NT2/D1 (cell line): Measurements from ENCODE around the gene ZBTB39.
"Not testable (repeated sequence)": the region's sequence is repeated elsewhere in the genome, so short reads cannot be mapped to it uniquely, and the experiment has no call there.

Source experiments
- DNase-seq: peaks from one replicate; pipeline ENCODE4 v3.0.0-alpha.2; 2011; ENCODE audit warnings: low read depth, low spot score
- H3K27me3 ChIP-seq: 2 replicates; pipeline ENCODE4 v1.6.0; 2011; ENCODE audit warnings: mild to moderate bottlenecking; ENCODE audit not compliant: insufficient read length, insufficient read depth
- H3K36me3 ChIP-seq: 2 replicates; pipeline ENCODE4 v1.6.1; 2011; ENCODE audit warnings: mild to moderate bottlenecking, low read length, mixed read lengths; ENCODE audit not compliant: insufficient read depth, insufficient read length
- H3K4me1 ChIP-seq: 2 replicates; pipeline ENCODE4 v1.5.1; 2011; ENCODE audit not compliant: insufficient read depth, insufficient read length
- H3K4me3 ChIP-seq: 2 replicates; pipeline ENCODE4 v1.5.1; 2011; ENCODE audit warnings: low read depth; ENCODE audit not compliant: insufficient read length
- H3K9ac ChIP-seq: 2 replicates; pipeline ENCODE4 v1.6.0; 2011; ENCODE audit warnings: low read depth; ENCODE audit not compliant: insufficient read length
- H3K9me3 ChIP-seq: 2 replicates; pipeline ENCODE4 v1.5.1; 2011; ENCODE audit warnings: mild to moderate bottlenecking, low read length; ENCODE audit not compliant: insufficient read depth
- SUZ12 ChIP-seq: IDR thresholded peaks from 2 replicates; pipeline ENCODE4 v1.6.1; 2011; ENCODE audit not compliant: insufficient read length, insufficient read depth; ENCODE audit errors: extremely low read depth
- YY1 ChIP-seq: IDR thresholded peaks from 2 replicates; pipeline ENCODE4 v1.6.1; 2011; ENCODE audit not compliant: insufficient read length, insufficient read depth
- ZNF274 ChIP-seq: IDR thresholded peaks from 2 replicates; pipeline ENCODE4 v1.6.1; 2011; ENCODE audit warnings: mild to moderate bottlenecking, low read depth, low read length

The ZBTB39 gene

GRCh38 chr12:56983386-56983785 is 23.0 kb downstream of the ZBTB39 start:
- no peaks in the 10 kb centered on the region for H3K9me3 ChIP-seq
- TF ChIP-seq SUZ12 (no peak), ZNF274 (no peak), YY1 (no peak)
- no peaks in the 10 kb centered on the region for H3K4me1 ChIP-seq
- H3K36me3 ChIP-seq: no peaks in the 10 kb centered on the region
- no peak overlapping the region for H3K4me3 ChIP-seq
- H3K27me3 ChIP-seq: no peaks in the 10 kb centered on the region
- no peak overlapping the region for H3K9ac ChIP-seq
- no peak for DNase-seq

GRCh38 chr12:56982578-56983236 is 23.6 kb downstream of the ZBTB39 start:
- not testable (repeated sequence) for H3K27me3 ChIP-seq

GRCh38 chr12:56980941-56981530 is 25.3 kb downstream of the ZBTB39 start:
- H3K4me1 ChIP-seq: no peaks in the 10 kb centered on the region
- no peak overlapping the region for H3K9ac ChIP-seq
- DNase-seq: no peak
- no peaks in the 10 kb centered on the region for H3K27me3 ChIP-seq
- H3K4me3 ChIP-seq: no peak overlapping the region
- H3K36me3 ChIP-seq: no peaks in the 10 kb centered on the region
- TF ChIP-seq SUZ12: no peak
- no peak for TF ChIP-seq ZNF274
- no peaks in the 10 kb centered on the region for H3K9me3 ChIP-seq

More at GRCh38 chr12:56982578-56983236, 23.6 kb downstream of the ZBTB39 start:
- H3K9me3 ChIP-seq, H3K4me3 ChIP-seq, H3K9ac ChIP-seq, H3K36me3 ChIP-seq, H3K4me1 ChIP-seq, DNase-seq: not testable (repeated sequence)

GRCh38 chr12:56980268-56980667 is 26.1 kb downstream of the ZBTB39 start:
- no peaks in the 10 kb centered on the region for H3K9me3 ChIP-seq
- H3K36me3 ChIP-seq: no peaks in the 10 kb centered on the region
- H3K27me3 ChIP-seq: no peaks in the 10 kb centered on the region
- TF ChIP-seq SUZ12 (no peak), ZNF274 (no peak), YY1 (no peak)
- H3K4me3 ChIP-seq: no peak overlapping the region
- no peak overlapping the region for H3K9ac ChIP-seq
- no peak for DNase-seq
- no peaks in the 10 kb centered on the region for H3K4me1 ChIP-seq

- Histone ChIP-seq H3K36me3 (no peaks in the 10 kb centered on the region), H3K4me3 (no peak overlapping the region), H3K9me3 (no peaks in the 10 kb centered on the region), H3K27me3 (no peaks in the 10 kb centered on the region), H3K4me1 (no peaks in the 10 kb centered on the region), H3K9ac (no peak overlapping the region)
- DNase-seq: no peak
- TF ChIP-seq ZNF274: no peak
Measured at GRCh38 chr12:56979628-56980027, 26.7 kb downstream of the ZBTB39 start.

GRCh38 chr12:56978397-56979138 is 27.8 kb downstream of the ZBTB39 start:
- TF ChIP-seq YY1 (no peak), ZNF274 (no peak), SUZ12 (no peak)
- Histone ChIP-seq H3K9ac (no peak overlapping the region), H3K27me3 (no peaks in the 10 kb centered on the region), H3K36me3 (no peaks in the 10 kb centered on the region), H3K9me3 (no peaks in the 10 kb centered on the region), H3K4me3 (no peak overlapping the region), H3K4me1 (no peaks in the 10 kb centered on the region)
- no peak for DNase-seq

- H3K9ac ChIP-seq, H3K36me3 ChIP-seq, H3K27me3 ChIP-seq, H3K9me3 ChIP-seq, H3K4me3 ChIP-seq, H3K4me1 ChIP-seq, DNase-seq: not testable (repeated sequence)
Measured at GRCh38 chr12:56977361-56977760, 29.0 kb downstream of the ZBTB39 start.

GRCh38 chr12:56974224-56974623 is 32.1 kb downstream of the ZBTB39 start:
- not testable (repeated sequence) for H3K9ac ChIP-seq, H3K4me3 ChIP-seq, H3K36me3 ChIP-seq, H3K27me3 ChIP-seq, H3K9me3 ChIP-seq, DNase-seq, H3K4me1 ChIP-seq

- not testable (repeated sequence) for H3K4me3 ChIP-seq, H3K27me3 ChIP-seq, DNase-seq, H3K9ac ChIP-seq, H3K36me3 ChIP-seq, H3K4me1 ChIP-seq
- H3K9me3 ChIP-seq: peaks cover 10% of the 10 kb centered on the region; the same call in 1 of the 2 replicates
Measured at GRCh38 chr12:56968910-56969309, 37.4 kb downstream of the ZBTB39 start.

- H3K9me3 ChIP-seq: peaks cover 10% of the 10 kb centered on the region; the same call in 1 of the 2 replicates
- not testable (repeated sequence) for H3K27me3 ChIP-seq, H3K36me3 ChIP-seq, H3K9ac ChIP-seq, H3K4me1 ChIP-seq, DNase-seq, H3K4me3 ChIP-seq
Measured at GRCh38 chr12:56965997-56966642, 40.2 kb downstream of the ZBTB39 start.
